RWPE2 (cell line): ENCODE data around the gene GNB1L.

ENCODE experiments used
- ATAC-seq: fragments of 200-7000 bp; cut with Tn5 transposase; 3 replicates; pipeline ENCODE4 v1.9.1; 2021; ENCODE audit warnings: low read depth
- DNase-seq: peaks from one replicate; pipeline ENCODE4 v3.0.0-alpha.2; 2020; ENCODE audit warnings: low spot score
- H3K27ac ChIP-seq: fragments of 450-650 bp; 2 replicates; pipeline ENCODE4 v1.5.1; 2017; ENCODE audit warnings: mild to moderate bottlenecking; ENCODE audit not compliant: poor library complexity, severe bottlenecking
- H3K27me3 ChIP-seq: fragments of 250-450 bp; sonication (Bioruptor Pico); 2 replicates; pipeline ENCODE4 v1.5.1; 2021; ENCODE audit warnings: mild to moderate bottlenecking, moderate library complexity; ENCODE audit not compliant: insufficient read depth, poor library complexity, severe bottlenecking
- H3K36me3 ChIP-seq: fragments of 250-450 bp; sonication (Bioruptor Pico); 2 replicates; pipeline ENCODE4 v1.5.1; 2020; ENCODE audit warnings: low read depth, mild to moderate bottlenecking, moderate library complexity
- H3K4me1 ChIP-seq: fragments of 250-450 bp; sonication (Bioruptor Pico); 2 replicates; pipeline ENCODE4 v1.5.1; 2021; ENCODE audit warnings: mild to moderate bottlenecking, moderate library complexity; ENCODE audit not compliant: insufficient read depth, poor library complexity, severe bottlenecking
- H3K4me3 ChIP-seq: fragments of 250-450 bp; sonication (Bioruptor Pico); 2 replicates; pipeline ENCODE4 v1.5.1; 2021; ENCODE audit warnings: mild to moderate bottlenecking, moderate library complexity; ENCODE audit not compliant: severe bottlenecking
- H3K9me3 ChIP-seq: fragments of 250-450 bp; sonication (Bioruptor Pico); 2 replicates; pipeline ENCODE4 v1.5.1; 2021; ENCODE audit warnings: mild to moderate bottlenecking, moderate library complexity; ENCODE audit not compliant: severe bottlenecking
- CTCF ChIP-seq: fragments of 450-650 bp; IDR thresholded peaks from one replicate; pipeline ENCODE4 v1.5.1; 2017; ENCODE audit warnings: mild to moderate bottlenecking, moderate library complexity; ENCODE audit not compliant: poor library complexity, severe bottlenecking

GNB1L gene

GRCh38 chr22:19734837-19735382 lies 119.8 kb downstream of the GNB1L start:
- DNase-seq, result no peak
- no peak for ATAC-seq
- H3K9me3 ChIP-seq, result no peaks in the 10 kb centered on the region
- H3K27ac ChIP-seq, result no peak overlapping the region
- no peaks in the 10 kb centered on the region for H3K4me1 ChIP-seq
- TF ChIP-seq CTCF, result no peak
- no peaks in the 10 kb centered on the region for H3K36me3 ChIP-seq
- H3K4me3 ChIP-seq, result no peak overlapping the region
- H3K27me3 ChIP-seq, result no peaks in the 10 kb centered on the region

- Histone ChIP-seq H3K36me3 (no peaks in the 10 kb centered on the region), H3K27ac (no peak overlapping the region), H3K9me3 (no peaks in the 10 kb centered on the region), H3K27me3 (no peaks in the 10 kb centered on the region), H3K4me1 (no peaks in the 10 kb centered on the region), H3K4me3 (no peak overlapping the region)
- DNase-seq (no peak), ATAC-seq (no peak)
- TF ChIP-seq CTCF, result no peak
These were observed 120.5 kb downstream of the GNB1L start for GRCh38 chr22:19734163-19734562.

- DNase-seq, result no peak
- Histone ChIP-seq H3K4me1 (no peaks in the 10 kb centered on the region), H3K27ac (no peak overlapping the region), H3K27me3 (no peaks in the 10 kb centered on the region), H3K36me3 (no peaks in the 10 kb centered on the region), H3K9me3 (no peaks in the 10 kb centered on the region), H3K4me3 (no peak overlapping the region)
- TF ChIP-seq CTCF, result no peak
- ATAC-seq, result no peak
These were observed 120.9 kb downstream of the GNB1L start for GRCh38 chr22:19733755-19734154.
